ENCODE results near the gene EME1. TPM values are rescaled to one million over a fixed set of nuclear protein-coding genes. Genes with fewer than 3 reads are reported as not detected.

Gene EME1
- total and polyA plus RNA-seq, 10 of the 15 experiments (the other 5 are each of a cell fraction or from before 2014, with no cell fraction given), result 13.8 to 40.5 (median 22.0) TPM

DNA sequence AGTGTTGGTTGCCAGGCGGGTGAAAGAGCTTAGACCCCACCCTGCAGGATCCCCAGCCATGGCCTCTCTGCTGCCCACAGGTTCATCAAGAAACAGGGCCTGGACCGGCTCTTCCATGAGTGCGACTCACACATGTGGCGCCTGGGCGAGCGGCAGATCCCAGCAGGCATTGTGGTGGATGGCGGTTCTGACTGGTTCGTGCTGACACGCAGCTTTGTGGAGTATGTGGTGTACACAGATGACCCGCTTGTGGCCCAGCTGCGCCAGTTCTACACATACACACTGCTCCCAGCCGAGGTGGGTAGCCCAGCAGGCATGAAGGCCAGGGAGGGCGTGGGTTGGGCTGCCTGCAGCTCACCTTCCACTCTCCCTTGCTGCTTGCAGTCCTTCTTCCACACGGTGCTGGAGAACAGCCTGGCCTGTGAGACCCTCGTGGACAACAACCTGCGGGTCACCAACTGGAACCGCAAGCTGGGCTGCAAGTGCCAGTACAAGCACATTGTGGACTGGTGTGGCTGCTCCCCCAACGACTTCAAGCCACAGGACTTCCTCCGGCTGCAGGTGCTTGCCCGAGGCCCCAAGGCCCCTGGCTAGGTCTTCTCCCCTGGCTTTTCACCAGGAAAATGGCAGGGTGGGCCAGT, 17.2 kb upstream of the EME1 start:
- BruUV-seq (replicated peaks), result no TSS peak
- FAIRE-seq, result no peak
- Histone ChIP-seq H3K9me3 (replicated peaks; ENCODE audit: control insufficient read depth, insufficient read depth, low read length) (no peaks in the 10 kb centered on the region), H3K4me1 (ENCODE audit: control insufficient read depth, insufficient read depth, low read length) (no peaks in the 10 kb centered on the region), H3K9ac (ENCODE audit: control insufficient read depth, insufficient read depth, low read length) (no peak overlapping the region), H4K20me1 (ENCODE audit: control insufficient read depth, insufficient read depth) (no peaks in the 10 kb centered on the region), H3K27me3 (replicated peaks in 1 of 2; ENCODE audit: control insufficient read depth in 2 of 2, insufficient read depth in 2 of 2, low read length in 1 of 2) (no peaks in the 10 kb centered on the region), H3K4me2 (ENCODE audit: control insufficient read depth, insufficient read depth) (no peak overlapping the region), H3K79me2 (ENCODE audit: control insufficient read depth, insufficient read depth, low read length) (no peaks in the 10 kb centered on the region), H2AFZ (ENCODE audit: control insufficient read depth, low read depth, low read length) (no peak overlapping the region), H3K27ac (ENCODE audit: control insufficient read depth, insufficient read depth) (no peak overlapping the region), H3K36me3 (ENCODE audit: control insufficient read depth in 2 of 2, insufficient read depth in 2 of 2, low read length in 1 of 2) (peaks cover 6 to 37% of the 10 kb centered on the region in 2 experiments; a peak in 3 of 4 replicates), H3K4me3 (no peak overlapping the region)
- ChIA-PET POLR2A (no interaction called here), RAD21 (ENCODE audit: unreplicated experiment) (no interaction called here), CTCF (no interaction called here), SMC1A (ENCODE audit: uncharacterized antibody, unreplicated experiment) (no interaction called here)
- DNase-seq (ENCODE audit: low read depth, low spot score), result no peak
- intact Hi-C loops (cut with micrococcal nuclease; ENCODE audit: unreplicated experiment) (no loop called here), in situ Hi-C loops (cut with MboI) (no loop called here)
- TF ChIP-seq SP1 (IDR thresholded peaks at IDR 0.05; ENCODE audit: low read depth, low read length) (no peak), POLR2A (IDR thresholded peaks at IDR 0.05; ENCODE audit: low read depth, low read length) (peak; percentile 34)
- WGBS (ENCODE audit: insufficient coverage, insufficient replicate concordance, low lambda C conversion rate, missing lambda C conversion rate), result 88% methylated on average over 20 of the region's 20 CpGs
- no peak for ATAC-seq

DNA sequence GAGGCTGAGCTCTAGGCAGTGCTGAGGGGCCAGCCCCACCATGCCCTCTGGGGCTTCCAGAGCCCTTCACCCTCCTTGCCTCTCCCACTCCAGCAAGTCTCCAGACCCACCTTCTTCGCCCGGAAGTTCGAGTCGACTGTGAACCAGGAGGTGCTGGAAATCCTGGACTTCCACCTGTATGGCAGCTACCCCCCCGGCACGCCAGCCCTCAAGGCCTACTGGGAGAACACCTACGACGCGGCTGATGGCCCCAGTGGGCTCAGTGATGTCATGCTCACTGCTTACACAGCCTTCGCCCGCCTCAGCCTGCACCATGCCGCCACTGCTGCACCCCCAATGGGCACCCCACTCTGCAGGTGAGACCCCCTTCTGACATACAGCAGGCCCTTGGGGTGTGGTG, 16.6 kb upstream of the EME1 start:
- Histone ChIP-seq H3K4me2 (ENCODE audit: control insufficient read depth, insufficient read depth) (no peak overlapping the region), H4K20me1 (ENCODE audit: control insufficient read depth, insufficient read depth) (no peaks in the 10 kb centered on the region)
- WGBS (ENCODE audit: insufficient coverage, insufficient replicate concordance, low lambda C conversion rate, missing lambda C conversion rate), result 96% methylated on average over 12 of the region's 12 CpGs

More for the DNA sequence above, 16.6 kb upstream of the EME1 start:
- FAIRE-seq, result no peak
- H3K9ac ChIP-seq (ENCODE audit: control insufficient read depth, insufficient read depth, low read length), result no peak overlapping the region
- intact Hi-C loops (cut with micrococcal nuclease; ENCODE audit: unreplicated experiment) (no loop called here), in situ Hi-C loops (cut with MboI) (no loop called here)
- ChIA-PET CTCF (no interaction called here), RAD21 (ENCODE audit: unreplicated experiment) (no interaction called here), POLR2A (no interaction called here), SMC1A (ENCODE audit: uncharacterized antibody, unreplicated experiment) (no interaction called here)
- no peak overlapping the region for H3K4me3 ChIP-seq
- H3K9me3 ChIP-seq (replicated peaks; ENCODE audit: control insufficient read depth, insufficient read depth, low read length), result no peaks in the 10 kb centered on the region
- no peak overlapping the region for H3K27ac ChIP-seq (ENCODE audit: control insufficient read depth, insufficient read depth)
- no peaks in the 10 kb centered on the region for H3K79me2 ChIP-seq (ENCODE audit: control insufficient read depth, insufficient read depth, low read length)
- no peaks in the 10 kb centered on the region for H3K27me3 ChIP-seq (replicated peaks in 1 of 2; ENCODE audit: control insufficient read depth in 2 of 2, insufficient read depth in 2 of 2, low read length in 1 of 2)
- H3K36me3 ChIP-seq (ENCODE audit: control insufficient read depth in 2 of 2, insufficient read depth in 2 of 2, low read length in 1 of 2), result peaks cover 9 to 37% of the 10 kb centered on the region in 2 experiments; a peak in 3 of 4 replicates
- DNase-seq (ENCODE audit: low read depth, low spot score), result no peak
- TF ChIP-seq CBFB (IDR thresholded peaks at IDR 0.05; ENCODE audit: low read depth) (no peak), RB1 (IDR thresholded peaks at IDR 0.05; ENCODE audit: borderline replicate concordance) (no peak), ZNF207 (IDR thresholded peaks at IDR 0.05; ENCODE audit: borderline replicate concordance) (no peak), ZNF622 (IDR thresholded peaks at IDR 0.05) (no peak), BHLHE40 (IDR thresholded peaks at IDR 0.05; ENCODE audit: borderline replicate concordance in 1 of 2, low read depth in 2 of 2, low read length in 1 of 2) (no peak), SMC3 (IDR thresholded peaks at IDR 0.05; ENCODE audit: borderline replicate concordance, low read length) (no peak), GABPA (IDR thresholded peaks at IDR 0.05; ENCODE audit: low read depth) (no peak), EP300 (IDR thresholded peaks at IDR 0.05; ENCODE audit: borderline replicate concordance in 1 of 2, control insufficient read depth in 1 of 2, low read depth in 2 of 2, low read length in 2 of 2) (no peak), NFYA (IDR thresholded peaks at IDR 0.05; ENCODE audit: borderline replicate concordance, low read depth, low read length) (no peak)
- TF ChIP-seq, protein P1, sequence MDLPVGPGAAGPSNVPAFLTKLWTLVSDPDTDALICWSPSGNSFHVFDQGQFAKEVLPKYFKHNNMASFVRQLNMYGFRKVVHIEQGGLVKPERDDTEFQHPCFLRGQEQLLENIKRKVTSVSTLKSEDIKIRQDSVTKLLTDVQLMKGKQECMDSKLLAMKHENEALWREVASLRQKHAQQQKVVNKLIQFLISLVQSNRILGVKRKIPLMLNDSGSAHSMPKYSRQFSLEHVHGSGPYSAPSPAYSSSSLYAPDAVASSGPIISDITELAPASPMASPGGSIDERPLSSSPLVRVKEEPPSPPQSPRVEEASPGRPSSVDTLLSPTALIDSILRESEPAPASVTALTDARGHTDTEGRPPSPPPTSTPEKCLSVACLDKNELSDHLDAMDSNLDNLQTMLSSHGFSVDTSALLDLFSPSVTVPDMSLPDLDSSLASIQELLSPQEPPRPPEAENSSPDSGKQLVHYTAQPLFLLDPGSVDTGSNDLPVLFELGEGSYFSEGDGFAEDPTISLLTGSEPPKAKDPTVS (IDR thresholded peaks at IDR 0.05; ENCODE audit: low read depth, low read length), result no peak
- TF ChIP-seq, protein P2, sequence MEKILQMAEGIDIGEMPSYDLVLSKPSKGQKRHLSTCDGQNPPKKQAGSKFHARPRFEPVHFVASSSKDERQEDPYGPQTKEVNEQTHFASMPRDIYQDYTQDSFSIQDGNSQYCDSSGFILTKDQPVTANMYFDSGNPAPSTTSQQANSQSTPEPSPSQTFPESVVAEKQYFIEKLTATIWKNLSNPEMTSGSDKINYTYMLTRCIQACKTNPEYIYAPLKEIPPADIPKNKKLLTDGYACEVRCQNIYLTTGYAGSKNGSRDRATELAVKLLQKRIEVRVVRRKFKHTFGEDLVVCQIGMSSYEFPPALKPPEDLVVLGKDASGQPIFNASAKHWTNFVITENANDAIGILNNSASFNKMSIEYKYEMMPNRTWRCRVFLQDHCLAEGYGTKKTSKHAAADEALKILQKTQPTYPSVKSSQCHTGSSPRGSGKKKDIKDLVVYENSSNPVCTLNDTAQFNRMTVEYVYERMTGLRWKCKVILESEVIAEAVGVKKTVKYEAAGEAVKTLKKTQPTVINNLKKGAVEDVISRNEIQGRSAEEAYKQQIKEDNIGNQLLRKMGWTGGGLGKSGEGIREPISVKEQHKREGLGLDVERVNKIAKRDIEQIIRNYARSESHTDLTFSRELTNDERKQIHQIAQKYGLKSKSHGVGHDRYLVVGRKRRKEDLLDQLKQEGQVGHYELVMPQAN (conservative IDR thresholded peaks at IDR 0.05), result no peak
- TF ChIP-seq, protein P3, sequence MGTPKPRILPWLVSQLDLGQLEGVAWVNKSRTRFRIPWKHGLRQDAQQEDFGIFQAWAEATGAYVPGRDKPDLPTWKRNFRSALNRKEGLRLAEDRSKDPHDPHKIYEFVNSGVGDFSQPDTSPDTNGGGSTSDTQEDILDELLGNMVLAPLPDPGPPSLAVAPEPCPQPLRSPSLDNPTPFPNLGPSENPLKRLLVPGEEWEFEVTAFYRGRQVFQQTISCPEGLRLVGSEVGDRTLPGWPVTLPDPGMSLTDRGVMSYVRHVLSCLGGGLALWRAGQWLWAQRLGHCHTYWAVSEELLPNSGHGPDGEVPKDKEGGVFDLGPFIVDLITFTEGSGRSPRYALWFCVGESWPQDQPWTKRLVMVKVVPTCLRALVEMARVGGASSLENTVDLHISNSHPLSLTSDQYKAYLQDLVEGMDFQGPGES (IDR thresholded peaks at IDR 0.05), result no peak
- no peak overlapping the region for H2AFZ ChIP-seq (ENCODE audit: control insufficient read depth, low read depth, low read length)
- no peaks in the 10 kb centered on the region for H3K4me1 ChIP-seq (ENCODE audit: control insufficient read depth, insufficient read depth, low read length)
- no TSS peak for BruUV-seq (replicated peaks)
- ATAC-seq, result no peak

All from GM12878 (cell line).